ENCODE measurements around the gene FTL. TPM values are rescaled to one million over a fixed set of nuclear protein-coding genes. Genes with fewer than 3 reads are reported as not detected.

Gene FTL
- total and polyA plus RNA-seq, 4 donors, result 3,184 to 17,889 (median 5,311) TPM

DNA sequence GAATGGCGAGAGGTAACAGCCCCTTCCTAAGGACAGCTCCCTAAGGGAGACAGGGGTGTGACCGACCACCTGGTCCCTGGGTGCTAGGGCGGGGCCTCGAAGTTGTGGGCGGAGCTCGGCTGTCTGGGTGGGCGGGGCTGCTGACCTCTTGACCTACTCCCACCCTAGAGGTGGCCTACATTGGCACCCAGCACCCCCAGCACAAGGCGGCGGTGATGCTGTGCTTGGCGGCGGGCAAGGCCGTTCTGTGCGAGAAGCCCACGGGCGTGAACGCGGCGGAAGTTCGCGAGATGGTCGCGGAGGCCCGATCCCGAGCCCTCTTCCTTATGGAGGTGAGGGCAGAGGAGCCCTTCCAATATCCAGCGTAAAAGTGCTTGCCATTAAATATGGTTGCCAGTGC, 29.2 kb upstream of the FTL start:
- DNase-seq (no peak), ATAC-seq (ENCODE audit: low FRiP score) (no peak)
- H3K36me3 ChIP-seq (ENCODE audit: control insufficient read depth in 1 of 2, insufficient read depth in 2 of 2, low read length in 1 of 2), result no peaks in the 10 kb centered on the region
- no peaks in the 10 kb centered on the region for H3K27me3 ChIP-seq (ENCODE audit: control insufficient read depth in 1 of 2, insufficient read depth in 2 of 2, low read length in 1 of 2)
- H3K4me1 ChIP-seq (ENCODE audit: control insufficient read depth in 1 of 2, insufficient read depth in 2 of 2, low read length in 2 of 2), result no peaks in the 10 kb centered on the region
- no peaks in the 10 kb centered on the region for H3K9me3 ChIP-seq (ENCODE audit: control insufficient read depth, low read length)
- intact Hi-C loops (cut with DNase I), result no loop called here
- no peak overlapping the region for H3K4me3 ChIP-seq (ENCODE audit: low read length in 2 of 2)
- no peak overlapping the region for H3K27ac ChIP-seq (ENCODE audit: low read depth in 1 of 2, low read length in 2 of 2)
- 96 to 97% methylated on average over 25 of the region's 25 CpGs for WGBS, 2 donors

- intact Hi-C loops (cut with DNase I), result no loop called here
- Histone ChIP-seq H3K4me1 (ENCODE audit: control insufficient read depth in 1 of 2, insufficient read depth in 2 of 2, low read length in 2 of 2) (no peaks in the 10 kb centered on the region), H3K9me3 (ENCODE audit: control insufficient read depth, low read length) (no peaks in the 10 kb centered on the region), H3K4me3 (ENCODE audit: low read length in 2 of 2) (no peak overlapping the region), H3K27ac (ENCODE audit: low read depth in 1 of 2, low read length in 2 of 2) (no peak overlapping the region), H3K36me3 (ENCODE audit: control insufficient read depth in 1 of 2, insufficient read depth in 2 of 2, low read length in 1 of 2) (no peaks in the 10 kb centered on the region), H3K27me3 (ENCODE audit: control insufficient read depth in 1 of 2, insufficient read depth in 2 of 2, low read length in 1 of 2) (no peaks in the 10 kb centered on the region)
- DNase-seq, result no peak
- no peak for ATAC-seq (ENCODE audit: low FRiP score)
- WGBS, 2 donors, result 80 to 94% methylated on average over 7 of the region's 7 CpGs
These were observed 26.9 kb upstream of the FTL start for GRCh38 chr19:48938256-48938655.

DNA sequence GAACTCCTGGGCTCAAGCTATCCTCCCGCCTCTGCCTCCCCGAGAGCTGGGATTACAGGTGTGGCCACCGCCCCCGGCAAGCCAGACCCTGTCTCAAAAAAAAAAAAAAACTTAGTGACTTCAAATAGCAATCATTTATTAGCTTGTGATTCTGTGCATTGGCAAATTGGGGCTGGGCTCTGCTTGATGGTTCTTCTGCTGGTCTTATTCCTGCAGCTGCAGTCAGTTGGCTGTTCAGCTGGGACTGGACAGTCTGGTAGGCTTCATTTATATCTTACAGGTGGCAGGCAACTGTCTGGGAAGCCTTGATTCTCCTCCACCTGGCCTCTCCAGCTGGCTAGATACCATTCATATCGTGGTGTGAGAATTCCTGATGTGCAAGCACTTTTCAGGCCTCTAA, 24.2 kb upstream of the FTL start:
- H3K27me3 ChIP-seq (ENCODE audit: control insufficient read depth in 1 of 2, insufficient read depth in 2 of 2, low read length in 1 of 2), result no peaks in the 10 kb centered on the region
- intact Hi-C loops (cut with DNase I), result no loop called here
- no peaks in the 10 kb centered on the region for H3K9me3 ChIP-seq (ENCODE audit: control insufficient read depth, low read length)
- no peak overlapping the region for H3K27ac ChIP-seq (ENCODE audit: low read depth in 1 of 2, low read length in 2 of 2)
- DNase-seq, result no peak
- no peaks in the 10 kb centered on the region for H3K4me1 ChIP-seq (ENCODE audit: control insufficient read depth in 1 of 2, insufficient read depth in 2 of 2, low read length in 2 of 2)
- ATAC-seq (ENCODE audit: low FRiP score), result no peak
- no peaks in the 10 kb centered on the region for H3K36me3 ChIP-seq (ENCODE audit: control insufficient read depth in 1 of 2, insufficient read depth in 2 of 2, low read length in 1 of 2)
- WGBS, 2 donors, result 95 to 96% methylated on average over 5 of the region's 5 CpGs
- H3K4me3 ChIP-seq (ENCODE audit: low read length in 2 of 2), result no peak overlapping the region

DNA sequence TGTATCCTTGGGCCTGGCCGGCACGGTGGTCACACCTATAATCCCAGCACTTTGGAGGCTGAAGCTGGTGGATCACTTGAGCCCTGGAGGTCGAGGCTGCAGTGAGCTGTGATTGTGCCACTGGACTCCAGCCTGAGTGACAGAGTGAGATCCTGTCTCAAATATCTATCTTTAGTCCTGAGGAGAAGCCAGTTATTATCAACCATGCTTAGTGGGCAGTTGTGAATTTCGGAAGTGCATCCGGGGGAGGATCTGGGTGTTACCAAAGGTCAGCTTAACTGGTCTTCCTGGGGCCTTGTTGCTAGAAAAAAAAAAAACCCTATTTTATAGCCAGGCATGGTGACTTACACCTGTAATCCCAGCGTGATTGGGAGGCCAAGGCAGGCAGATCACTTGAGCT, 22.0 kb upstream of the FTL start:
- intact Hi-C loops (cut with DNase I), result no loop called here
- WGBS, 2 donors, result 92% methylated on average over 6 of the region's 6 CpGs
- DNase-seq, result no peak

DNA sequence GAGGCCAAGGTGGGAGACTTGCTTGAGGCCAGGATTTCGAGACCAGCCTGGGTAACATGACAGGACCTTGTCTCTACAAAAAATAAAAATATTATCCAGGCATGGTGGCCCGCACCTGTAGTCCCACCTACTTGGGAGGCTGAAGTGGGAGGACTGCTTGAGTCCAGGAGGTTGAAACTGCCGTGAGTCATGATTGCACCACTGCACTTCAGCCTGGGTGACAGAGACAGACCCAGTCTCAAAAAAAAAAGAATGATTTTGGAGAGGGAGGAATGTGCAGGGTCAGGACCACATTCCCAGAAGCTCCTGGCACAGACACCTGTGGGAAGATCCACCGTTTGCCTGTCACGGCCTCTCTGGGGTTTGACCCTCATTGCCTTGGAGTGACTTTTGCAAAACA, 19.7 kb upstream of the FTL start:
- Histone ChIP-seq H3K27ac (ENCODE audit: low read depth in 1 of 2, low read length in 2 of 2) (no peak overlapping the region), H3K4me1 (ENCODE audit: control insufficient read depth in 1 of 2, insufficient read depth in 2 of 2, low read length in 2 of 2) (no peaks in the 10 kb centered on the region), H3K36me3 (ENCODE audit: control insufficient read depth in 1 of 2, insufficient read depth in 2 of 2, low read length in 1 of 2) (no peaks in the 10 kb centered on the region), H3K4me3 (ENCODE audit: low read length in 2 of 2) (no peak overlapping the region), H3K9me3 (ENCODE audit: control insufficient read depth, low read length) (no peaks in the 10 kb centered on the region), H3K27me3 (ENCODE audit: control insufficient read depth in 1 of 2, insufficient read depth in 2 of 2, low read length in 1 of 2) (no peaks in the 10 kb centered on the region)
- 94 to 95% methylated on average over 5 of the region's 5 CpGs for WGBS, 2 donors
- intact Hi-C loops (cut with DNase I), result no loop called here
- ATAC-seq (ENCODE audit: low FRiP score) (no peak), DNase-seq (no peak)

More for the DNA sequence above, 22.0 kb upstream of the FTL start:
- Histone ChIP-seq H3K27ac (ENCODE audit: low read depth in 1 of 2, low read length in 2 of 2) (no peak overlapping the region), H3K36me3 (ENCODE audit: control insufficient read depth in 1 of 2, insufficient read depth in 2 of 2, low read length in 1 of 2) (no peaks in the 10 kb centered on the region), H3K4me3 (ENCODE audit: low read length in 2 of 2) (no peak overlapping the region), H3K4me1 (ENCODE audit: control insufficient read depth in 1 of 2, insufficient read depth in 2 of 2, low read length in 2 of 2) (no peaks in the 10 kb centered on the region), H3K9me3 (ENCODE audit: control insufficient read depth, low read length) (no peaks in the 10 kb centered on the region), H3K27me3 (ENCODE audit: control insufficient read depth in 1 of 2, insufficient read depth in 2 of 2, low read length in 1 of 2) (no peaks in the 10 kb centered on the region)
- no peak for ATAC-seq (ENCODE audit: low FRiP score)

DNA sequence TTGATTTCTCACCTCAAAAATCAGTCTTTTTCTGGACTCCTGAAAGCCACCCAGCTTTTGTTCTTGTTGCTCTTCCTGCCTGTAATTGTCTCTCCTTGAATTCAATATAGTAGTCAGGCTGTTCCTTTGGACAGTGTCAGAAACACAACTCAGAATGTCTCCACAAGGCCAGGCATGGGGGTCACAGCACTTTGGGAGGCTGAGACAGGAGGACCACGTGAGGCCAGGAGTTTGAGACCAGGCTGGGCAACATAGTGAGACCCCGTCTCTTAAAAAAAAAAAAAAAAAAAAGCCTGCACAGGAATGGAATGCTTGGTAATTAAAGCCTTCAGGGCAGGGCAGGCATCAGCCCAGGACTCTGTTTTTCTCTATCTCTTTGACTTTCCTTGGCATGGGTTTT, 19.3 kb upstream of the FTL start:
- WGBS, 2 donors, result 90 to 92% methylated on average over 2 of the region's 2 CpGs
- H3K9me3 ChIP-seq (ENCODE audit: control insufficient read depth, low read length), result no peaks in the 10 kb centered on the region
- ATAC-seq (ENCODE audit: low FRiP score) (no peak), DNase-seq (no peak)
- H3K27me3 ChIP-seq (ENCODE audit: control insufficient read depth in 1 of 2, insufficient read depth in 2 of 2, low read length in 1 of 2), result no peaks in the 10 kb centered on the region
- no peaks in the 10 kb centered on the region for H3K36me3 ChIP-seq (ENCODE audit: control insufficient read depth in 1 of 2, insufficient read depth in 2 of 2, low read length in 1 of 2)
- intact Hi-C loops (cut with DNase I), result no loop called here
- H3K27ac ChIP-seq (ENCODE audit: low read depth in 1 of 2, low read length in 2 of 2), result no peak overlapping the region
- no peak overlapping the region for H3K4me3 ChIP-seq (ENCODE audit: low read length in 2 of 2)
- no peaks in the 10 kb centered on the region for H3K4me1 ChIP-seq (ENCODE audit: control insufficient read depth in 1 of 2, insufficient read depth in 2 of 2, low read length in 2 of 2)

DNA sequence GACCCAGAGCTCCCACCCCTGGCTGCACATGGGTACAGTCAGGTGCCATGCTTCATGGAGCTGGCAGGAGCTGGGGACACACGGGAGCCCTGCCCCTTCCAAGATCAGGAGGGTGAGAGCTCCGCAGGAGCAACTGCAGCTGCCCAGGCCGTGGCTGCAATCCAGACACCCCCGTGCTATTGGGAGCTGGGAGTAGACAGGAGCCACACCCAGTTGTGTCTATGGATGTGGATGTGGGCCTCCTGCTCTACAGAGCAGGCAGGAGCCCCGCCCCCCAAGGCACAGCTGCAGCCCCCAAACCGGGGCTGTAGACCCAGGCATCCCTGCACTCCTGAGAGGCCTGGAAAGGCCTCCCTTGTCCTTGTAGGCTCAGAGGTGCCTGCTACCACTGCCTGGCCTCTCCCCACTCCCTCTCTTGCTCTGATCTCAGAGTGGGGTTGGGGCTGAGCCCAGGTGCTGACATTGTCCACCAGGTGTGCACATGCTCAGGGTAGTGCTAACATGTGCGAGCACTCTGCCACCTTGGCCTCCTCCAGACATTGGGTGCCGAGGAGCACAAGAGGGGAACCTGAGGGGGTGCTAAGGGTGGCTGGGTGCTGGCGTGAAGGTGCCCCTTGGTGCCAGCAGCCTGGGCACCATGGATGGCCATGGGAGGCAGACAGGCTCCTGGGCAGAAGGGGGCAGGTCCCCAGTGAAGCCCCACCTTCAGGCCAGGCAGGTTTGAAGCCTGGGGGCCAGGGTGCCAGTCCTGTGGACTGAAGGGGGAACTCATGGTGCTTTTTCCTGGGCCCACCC, 18.4 kb upstream of the FTL start:
- H3K9me3 ChIP-seq (ENCODE audit: control insufficient read depth, low read length), result no peaks in the 10 kb centered on the region
- WGBS, 2 donors, result 71 to 76% methylated on average over 9 of the region's 9 CpGs
- H3K36me3 ChIP-seq (ENCODE audit: control insufficient read depth in 1 of 2, insufficient read depth in 2 of 2, low read length in 1 of 2), result no peaks in the 10 kb centered on the region
- DNase-seq (no peak), ATAC-seq (ENCODE audit: low FRiP score) (peak; percentile 15)
- no peaks in the 10 kb centered on the region for H3K4me1 ChIP-seq (ENCODE audit: control insufficient read depth in 1 of 2, insufficient read depth in 2 of 2, low read length in 2 of 2)
- no peaks in the 10 kb centered on the region for H3K27me3 ChIP-seq (ENCODE audit: control insufficient read depth in 1 of 2, insufficient read depth in 2 of 2, low read length in 1 of 2)
- H3K27ac ChIP-seq (ENCODE audit: low read depth in 1 of 2, low read length in 2 of 2), result no peak overlapping the region
- intact Hi-C loops (cut with DNase I), result no loop called here
- H3K4me3 ChIP-seq (ENCODE audit: low read length in 2 of 2), result no peak overlapping the region

- no peaks in the 10 kb centered on the region for H3K27me3 ChIP-seq (ENCODE audit: control insufficient read depth in 1 of 2, insufficient read depth in 2 of 2, low read length in 1 of 2)
- H3K4me3 ChIP-seq (ENCODE audit: low read length in 2 of 2), result no peak overlapping the region
- no peak overlapping the region for H3K27ac ChIP-seq (ENCODE audit: low read depth in 1 of 2, low read length in 2 of 2)
- H3K4me1 ChIP-seq (ENCODE audit: control insufficient read depth in 1 of 2, insufficient read depth in 2 of 2, low read length in 2 of 2), result no peaks in the 10 kb centered on the region
- ATAC-seq (ENCODE audit: low FRiP score) (no peak), DNase-seq (no peak)
- intact Hi-C loops (cut with DNase I), result no loop called here
- H3K36me3 ChIP-seq (ENCODE audit: control insufficient read depth in 1 of 2, insufficient read depth in 2 of 2, low read length in 1 of 2), result no peaks in the 10 kb centered on the region
- WGBS, 2 donors, result 96 to 97% methylated on average over 3 of the region's 3 CpGs
- no peaks in the 10 kb centered on the region for H3K9me3 ChIP-seq (ENCODE audit: control insufficient read depth, low read length)
These were observed 17.9 kb upstream of the FTL start for GRCh38 chr19:48947258-48947542.

DNA sequence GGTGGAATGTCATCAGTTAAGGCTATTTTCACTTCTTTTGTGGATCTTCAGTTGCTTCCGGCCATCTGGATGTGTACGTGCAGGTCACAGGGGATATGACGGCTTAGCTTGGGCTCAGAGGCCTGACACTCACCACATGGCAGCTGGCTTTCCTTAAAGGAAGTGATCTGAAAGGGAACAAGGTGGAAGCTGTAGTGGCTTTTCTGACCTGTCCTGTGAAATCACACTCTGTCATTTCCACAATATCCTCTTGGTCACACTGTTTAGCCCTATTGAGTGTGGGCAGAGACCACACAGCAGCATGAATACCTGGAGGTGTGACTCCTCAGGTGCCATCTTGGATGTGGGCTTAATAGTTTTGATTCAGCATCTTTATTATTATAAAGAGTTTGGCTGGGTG, 14.9 kb upstream of the FTL start:
- 86 to 90% methylated on average over 3 of the region's 3 CpGs for WGBS, 2 donors
- intact Hi-C loops (cut with DNase I), result no loop called here
- DNase-seq (no peak), ATAC-seq (ENCODE audit: low FRiP score) (no peak)
- Histone ChIP-seq H3K36me3 (ENCODE audit: control insufficient read depth in 1 of 2, insufficient read depth in 2 of 2, low read length in 1 of 2) (no peaks in the 10 kb centered on the region), H3K27me3 (ENCODE audit: control insufficient read depth in 1 of 2, insufficient read depth in 2 of 2, low read length in 1 of 2) (no peaks in the 10 kb centered on the region), H3K4me1 (ENCODE audit: control insufficient read depth in 1 of 2, insufficient read depth in 2 of 2, low read length in 2 of 2) (no peaks in the 10 kb centered on the region), H3K9me3 (ENCODE audit: control insufficient read depth, low read length) (no peaks in the 10 kb centered on the region), H3K27ac (ENCODE audit: low read depth in 1 of 2, low read length in 2 of 2) (no peak overlapping the region), H3K4me3 (ENCODE audit: low read length in 2 of 2) (no peak overlapping the region)

All from aorta (tissue), 5 donors.